H1 (cell line): Measurements from ENCODE around the gene PRR29. TPM values are rescaled to one million over a fixed set of nuclear protein-coding genes. Genes with fewer than 3 reads are reported as not detected.
A peak's percentile ranks its signal among the peaks of the same experiment; 100 is the strongest.

Source experiments
- CTCF ChIA-PET: fragments of 300-600 bp; sonication (Branson Sonifier 250); formaldehyde crosslinking; loops from one replicate; lab custom pipeline; 2021; ENCODE audit not compliant: partially characterized antibody; lab: Charles Lee
- POLR2A ChIA-PET: fragments of 300-600 bp; sonication (Branson Sonifier 250); formaldehyde crosslinking; loops from one replicate; lab custom pipeline; 2021; ENCODE audit warnings: inconsistent platforms; ENCODE audit not compliant: partially characterized antibody; lab: Charles Lee
- DNase-seq, 2 experiments: peaks; one replicate each; pipeline versions ENCODE4 v3.0.0 to v3.0.0-alpha.2; 2010 to 2022; ENCODE audit warnings: low spot score in 2 of 2, low read depth in 1 of 2, mixed read lengths in 1 of 2
- FAIRE-seq: peaks from 2 replicates; lab custom pipeline; 2011; peaks lifted over from hg19 to GRCh38; lab: Jason Lieb, UNC
- H2AFZ ChIP-seq: 2 replicates; pipeline ENCODE4 v1.8.1; 2012; ENCODE audit warnings: low read length, inconsistent platforms
- H2AK5ac ChIP-seq: 2 replicates; pipeline ENCODE4 v1.6.1; 2013; ENCODE audit warnings: low read depth, low read length
- H2BK120ac ChIP-seq: replicated peaks from 2 replicates; pipeline ENCODE3; 2013; ENCODE audit warnings: low read depth, low read length, inconsistent platforms
- H2BK12ac ChIP-seq: 2 replicates; pipeline ENCODE4 v1.6.1; 2013; ENCODE audit warnings: low read depth, low read length
- H2BK15ac ChIP-seq: 2 replicates; pipeline ENCODE4 v1.6.1; 2013; ENCODE audit warnings: low read length
- H2BK20ac ChIP-seq: 2 replicates; pipeline ENCODE4 v1.6.1; 2013; ENCODE audit warnings: low read length
- H2BK5ac ChIP-seq: 2 replicates; pipeline ENCODE4 v1.6.1; 2013; ENCODE audit warnings: low read depth, low read length
- H3K14ac ChIP-seq: 2 replicates; pipeline ENCODE4 v1.6.1; 2013; ENCODE audit warnings: inconsistent platforms; ENCODE audit not compliant: insufficient read length
- H3K18ac ChIP-seq: 2 replicates; pipeline ENCODE4 v1.6.1; 2013; ENCODE audit warnings: low read length; ENCODE audit errors: extremely low read depth
- H3K23ac ChIP-seq: 2 replicates; pipeline ENCODE4 v1.6.1; 2013; ENCODE audit warnings: inconsistent platforms; ENCODE audit not compliant: insufficient read length
- H3K23me2 ChIP-seq: 2 replicates; pipeline ENCODE4 v1.6.1; 2013; ENCODE audit warnings: low read depth, low read length
- H3K27ac ChIP-seq: 2 replicates; pipeline ENCODE4 v1.6.1; 2011; ENCODE audit warnings: low read depth, low read length, inconsistent platforms
- H3K27me3 ChIP-seq, 4 experiments: replicated peaks in 1 of 4; 1 replicate in 1 of 4; 2 replicates in 3 of 4; pipeline versions ENCODE4 v1.6.1 to v1.8.1; 2011 to 2013; ENCODE audit warnings: low read length in 3 of 4, mild to moderate bottlenecking in 3 of 4, inconsistent platforms in 2 of 4, mixed read lengths in 2 of 4, moderate library complexity in 1 of 4; ENCODE audit not compliant: control insufficient read depth in 3 of 4, insufficient read depth in 3 of 4; ENCODE audit errors: extremely low read depth in 1 of 4
- H3K36me3 ChIP-seq, 4 experiments: 2 replicates each; pipeline versions ENCODE4 v1.6.1 to v1.8.1; 2011 to 2013; ENCODE audit warnings: mild to moderate bottlenecking in 4 of 4, low read length in 3 of 4, moderate library complexity in 2 of 4, control low read depth in 1 of 4, inconsistent platforms in 1 of 4; ENCODE audit not compliant: insufficient read depth in 4 of 4, control insufficient read depth in 2 of 4
- H3K4ac ChIP-seq: replicated peaks from 2 replicates; pipeline ENCODE3; 2013; ENCODE audit warnings: low read length, low read depth, mixed read lengths, inconsistent platforms; ENCODE audit not compliant: insufficient read length
- H3K4me1 ChIP-seq, 4 experiments: replicated peaks in 1 of 4; 1 replicate in 1 of 4; 2 replicates in 3 of 4; pipeline versions ENCODE4 v1.6.1 to v1.8.1; 2011 to 2013; ENCODE audit warnings: low read length in 3 of 4, inconsistent platforms in 2 of 4, mixed read lengths in 1 of 4; ENCODE audit not compliant: insufficient read depth in 4 of 4, control insufficient read depth in 3 of 4
- H3K4me2 ChIP-seq, 2 experiments: 2 replicates each; pipeline versions ENCODE4 v1.6.1 to v1.8.1; 2011 to 2013; ENCODE audit warnings: low read depth in 2 of 2, low read length in 2 of 2, control low read depth in 1 of 2, inconsistent platforms in 1 of 2, mild to moderate bottlenecking in 1 of 2; ENCODE audit not compliant: insufficient read depth in 1 of 2
- H3K4me3 ChIP-seq, 4 experiments: fragments of 200-600, 300-600 bp in 1 of 4; sonication (generic), shearing (Covaris generic), sonication (Bioruptor Twin) in 1 of 4; 2 replicates each; pipeline versions ENCODE4 v1.5.1 to v1.8.1; 2011 to 2016; ENCODE audit warnings: low read length in 4 of 4, low read depth in 3 of 4, control low read depth in 2 of 4, inconsistent platforms in 2 of 4, mild to moderate bottlenecking in 2 of 4, mixed read lengths in 1 of 4, moderate library complexity in 1 of 4; ENCODE audit not compliant: insufficient read depth in 2 of 4; ENCODE audit errors: extremely low read depth in 1 of 4
- H3K56ac ChIP-seq: replicated peaks from 2 replicates; pipeline ENCODE3; 2013; ENCODE audit warnings: low read depth, mild to moderate bottlenecking, mixed read lengths, low read length, inconsistent platforms; ENCODE audit not compliant: insufficient read length
- H3K79me1 ChIP-seq: 2 replicates; pipeline ENCODE4 v1.6.1; 2013; ENCODE audit warnings: low read depth, low read length, control low read depth
- H3K79me2 ChIP-seq, 2 experiments: 2 replicates each; pipeline versions ENCODE4 v1.6.1 to v1.8.1; 2012 to 2013; ENCODE audit warnings: low read length in 2 of 2, mild to moderate bottlenecking in 2 of 2, inconsistent platforms in 1 of 2; ENCODE audit not compliant: insufficient read depth in 2 of 2, control insufficient read depth in 1 of 2
- H3K9ac ChIP-seq, 4 experiments: replicated peaks in 1 of 4; 1 replicate in 1 of 4; 2 replicates in 3 of 4; pipeline versions ENCODE4 v1.6.1 to v1.8.1; 2011 to 2013; ENCODE audit warnings: low read depth in 3 of 4, low read length in 3 of 4, control low read depth in 2 of 4, mild to moderate bottlenecking in 2 of 4, moderate library complexity in 2 of 4, inconsistent platforms in 1 of 4; ENCODE audit errors: extremely low read depth in 1 of 4
- H3K9me3 ChIP-seq, 2 experiments: 2 replicates each; pipeline versions ENCODE4 v1.6.1 to v1.8.1; 2012 to 2013; ENCODE audit warnings: mild to moderate bottlenecking in 2 of 2, moderate library complexity in 2 of 2, control low read depth in 1 of 2, inconsistent platforms in 1 of 2, low read depth in 1 of 2, low read length in 1 of 2, mixed read lengths in 1 of 2; ENCODE audit not compliant: insufficient read depth in 2 of 2
- H4K20me1 ChIP-seq, 2 experiments: replicated peaks in 1 of 2; 2 replicates each; pipeline versions ENCODE3 to v1.8.1; 2011 to 2013; ENCODE audit warnings: inconsistent platforms in 2 of 2, low read length in 2 of 2, mild to moderate bottlenecking in 1 of 2; ENCODE audit not compliant: insufficient read depth in 2 of 2, control insufficient read depth in 1 of 2
- H4K5ac ChIP-seq: 2 replicates; pipeline ENCODE4 v1.6.1; 2013; ENCODE audit warnings: low read length, low read depth, mixed read lengths, inconsistent platforms; ENCODE audit not compliant: insufficient read length
- H4K8ac ChIP-seq: 2 replicates; pipeline ENCODE4 v1.8.0; 2013; ENCODE audit warnings: mild to moderate bottlenecking, moderate library complexity, low read length, inconsistent platforms; ENCODE audit not compliant: insufficient read depth; ENCODE audit errors: extremely low read depth
- H4K91ac ChIP-seq: replicated peaks from 2 replicates; pipeline ENCODE3; 2013; ENCODE audit warnings: low read length, mixed read lengths, inconsistent platforms; ENCODE audit not compliant: insufficient read length
- CHD1 ChIP-seq: IDR thresholded peaks from 2 replicates; pipeline ENCODE4 v1.6.1; 2012; ENCODE audit warnings: low read depth, low read length, improper control_type of control experiment
- CTBP2 ChIP-seq: IDR thresholded peaks from 2 replicates; pipeline ENCODE4 v1.7.0; 2011; ENCODE audit warnings: borderline replicate concordance, mild to moderate bottlenecking, moderate library complexity, mixed read lengths, low read length; ENCODE audit not compliant: insufficient read depth, insufficient read length
- CTCF ChIP-seq, 3 experiments: IDR thresholded peaks; 1 replicate in 2 of 3; 2 replicates in 1 of 3; pipeline versions ENCODE4 v1.5.1 to v1.6.1; 2011; ENCODE audit warnings: low read length in 3 of 3, mild to moderate bottlenecking in 3 of 3, inconsistent platforms in 2 of 3, low read depth in 1 of 3, moderate library complexity in 1 of 3; ENCODE audit not compliant: insufficient read depth in 1 of 3; ENCODE audit errors: control extremely low read depth in 1 of 3
- FOSL1 ChIP-seq: IDR thresholded peaks from 2 replicates; pipeline ENCODE4 v1.6.1; 2011; ENCODE audit warnings: mild to moderate bottlenecking, low read depth, low read length, moderate library complexity; ENCODE audit not compliant: insufficient read depth
- HDAC6 ChIP-seq: IDR thresholded peaks from one replicate; pipeline ENCODE4 v1.7.1; 2012; ENCODE audit warnings: low read depth, mild to moderate bottlenecking, inconsistent platforms, low read length, moderate library complexity
- POLR2AphosphoS5 ChIP-seq: IDR thresholded peaks from 2 replicates; pipeline ENCODE4 v1.6.1; 2011; ENCODE audit warnings: low read depth, low read length
- POU5F1 ChIP-seq: IDR thresholded peaks from 2 replicates; pipeline ENCODE4 v1.6.1; 2011; ENCODE audit warnings: low read depth, mild to moderate bottlenecking, low read length, moderate library complexity
- SIX5 ChIP-seq: IDR thresholded peaks from 2 replicates; pipeline ENCODE4 v1.6.1; 2011; ENCODE audit warnings: mild to moderate bottlenecking, low read depth, low read length
- TAF7 ChIP-seq: optimal IDR thresholded peaks from 2 replicates; pipeline ENCODE3; 2011; ENCODE audit warnings: low read depth, mild to moderate bottlenecking, inconsistent platforms, low read length, moderate library complexity, borderline replicate concordance
- ZNF274 ChIP-seq: IDR thresholded peaks from 2 replicates; pipeline ENCODE4 v1.7.0; 2012; ENCODE audit warnings: low read length, borderline replicate concordance; ENCODE audit errors: extremely low read depth
- WGBS, 2 experiments: shearing (Covaris generic) in 1 of 2; methylation state at CpG; one replicate each; pipeline versions ENCODE4 v1.1.6 to v1.1.7; 2013 to 2015; ENCODE audit warnings: low lambda C conversion rate in 2 of 2, mixed read lengths in 2 of 2, inconsistent platforms in 1 of 2, low coverage in 1 of 2, missing lambda C conversion rate in 1 of 2; ENCODE audit not compliant: insufficient replicate concordance in 2 of 2, insufficient coverage in 1 of 2, insufficient read length in 1 of 2; ENCODE audit errors: extremely low coverage in 1 of 2, missing lambda C conversion rate in 1 of 2; 5-methylcytosine and 5-hydroxymethylcytosine counted together
- polyA plus RNA-seq, 7 experiments: library from polyadenylated mRNA; depleted of rRNA in 3 of 7; stranded (reverse) in 5 of 7; unstranded in 2 of 7; fragments of >200 nt in 5 of 7; fragments of 200-250 nt in 2 of 7; gene quantifications; 1 replicate in 5 of 7; 2 replicates in 1 of 7; 4 replicates in 1 of 7; pipeline versions ENCODE4 v1.2.1 to v1.2.3, GENCODE V29; 2011 to 2013; ENCODE audit warnings: missing spikeins in 2 of 7, mixed read lengths in 2 of 7
- total RNA-seq: library from RNA; stranded (reverse); fragmentation: NEBNext Ultra II Directional; extraction: Animal tissue kit (Norgen Biotek cat#: 25700); gene quantifications from 2 replicates; pipeline ENCODE4 v1.2.1, GENCODE V29; 2021

Gene PRR29
- total and polyA plus RNA-seq, 2 of the 8 experiments (the other 6 are each of a cell fraction or from before 2014, with no cell fraction given): 0.67 to 0.83 TPM

GRCh38 chr17:63960006-63960405 is 38.1 kb upstream of the PRR29 start:
- peak overlapping the region; percentile 79 to 97 for H3K4me2 ChIP-seq
- peaks cover 0 to 20% (median 9%) of the 10 kb centered on the region in 4 experiments; a peak in 6 of 7 replicates for H3K4me1 ChIP-seq
- no peaks in the 10 kb centered on the region for H3K79me2 ChIP-seq
- no peak overlapping the region for H3K9ac ChIP-seq
- peak overlapping the region; percentile 46; the same call in 1 of the 2 replicates for H2BK15ac ChIP-seq
- POLR2A ChIA-PET: interaction anchor here (3.1 to 3.3 kb wide), 2 partner anchors 9 to 14 kb away, joined by 14 to 19 read pairs; no protein-coding TSS in a partner anchor
- DNase-seq: no peak
- no peak overlapping the region for H3K4ac ChIP-seq
- 0 out of 2 replicates have a peak, but pooled peaks cover 2% of the 10 kb centered on the region for H3K79me1 ChIP-seq
- H3K56ac ChIP-seq: no peak overlapping the region
- H3K14ac ChIP-seq: no peak overlapping the region
- peak overlapping the region; percentile 61 for H4K91ac ChIP-seq
- no peak overlapping the region for H2BK20ac ChIP-seq
- H4K20me1 ChIP-seq: peaks cover 0 to 5% of the 10 kb centered on the region in 2 experiments
- CTCF ChIA-PET: interaction anchor here (0.9 to 14.4 kb wide), 5 partner anchors 9 to 45 kb away, joined by 3 to 270 read pairs (median 36); partner anchors contain the start of genes CD79B, CSHL1 and GH1
- peak overlapping the region; percentile 66; the same call in 1 of the 2 replicates for H2BK5ac ChIP-seq
- H4K8ac ChIP-seq: no peak overlapping the region
- no peaks in the 10 kb centered on the region for H3K27me3 ChIP-seq
- H2BK120ac ChIP-seq: no peak overlapping the region
- H3K9me3 ChIP-seq: no peaks in the 10 kb centered on the region
- no peak overlapping the region for H4K5ac ChIP-seq
- no peak overlapping the region for H2AFZ ChIP-seq
- peaks cover 8% of the 10 kb centered on the region for H3K23me2 ChIP-seq
- H3K36me3 ChIP-seq: peaks cover 0 to 3% (median 0%) of the 10 kb centered on the region in 4 experiments; a peak in 1 of 8 replicates
- H2BK12ac ChIP-seq: 0 out of 2 replicates have a peak overlapping the region, but pooled peaks have one; percentile 9
- H2AK5ac ChIP-seq: peak overlapping the region; percentile 86; the same call in 1 of the 2 replicates
- FAIRE-seq: no peak
- H3K27ac ChIP-seq: no peak overlapping the region
- peak overlapping the region; percentile 9; the same call in 1 of the 2 replicates for H3K18ac ChIP-seq
- H3K23ac ChIP-seq: no peak overlapping the region
- WGBS, 2 experiments: 83% methylated on average over 7 of the region's 9 CpGs; no CpG with 5 or more reads in 1 of the 2 experiments
- peak overlapping the region in 3 of 4 experiments; percentile 29 to 62 (median 59); a peak in 3 of 8 replicates for H3K4me3 ChIP-seq
- TF ChIP-seq CHD1: no peak
- no peak for TF ChIP-seq ZNF274
- no peak for TF ChIP-seq SIX5
- TF ChIP-seq POLR2AphosphoS5: no peak
- TF ChIP-seq CTBP2: no peak
- TF ChIP-seq HDAC6: no peak
- TF ChIP-seq CTCF (IDR thresholded peaks at IDR 0.05; ENCODE audit: control extremely low read depth in 1 of 3, insufficient read depth in 1 of 3, low read depth in 1 of 3, low read length in 3 of 3): no peak
- TF ChIP-seq FOSL1: no peak
- TF ChIP-seq POU5F1: no peak
- TF ChIP-seq TAF7: no peak
